ENCODE data around the gene TRHDE. TPM values are rescaled to one million over a fixed set of nuclear protein-coding genes. Genes with fewer than 3 reads are reported as not detected.

The TRHDE gene
- total and polyA plus RNA-seq, 2 donors (not counting 3 experiments of a cell fraction or from before 2014, with no cell fraction given) = not detected

GRCh38 chr12:72234886-72235285, 37.3 kb upstream of the TRHDE start:
- Histone ChIP-seq H3K27ac (ENCODE audit: insufficient read depth, low read depth, low read length) (no peak overlapping the region), H4K20me1 (replicated peaks; ENCODE audit: control insufficient read depth, extremely low read depth, insufficient read depth, low read length) (no peaks in the 10 kb centered on the region), H3K4me1 (ENCODE audit: control insufficient read depth, extremely low read depth, insufficient read depth, low read length) (no peaks in the 10 kb centered on the region), H3K9me3 (replicated peaks; ENCODE audit: control insufficient read depth, insufficient read depth, low read length) (no peaks in the 10 kb centered on the region), H3K36me3 (ENCODE audit: control insufficient read depth in 2 of 2, extremely low read depth in 1 of 2, insufficient read depth in 2 of 2, low read length in 2 of 2) (no peaks in the 10 kb centered on the region), H3K27me3 (ENCODE audit: control insufficient read depth in 2 of 2, insufficient read depth in 2 of 2, low read length in 2 of 2) (no peaks in the 10 kb centered on the region), H3K9me1 (replicated peaks; ENCODE audit: control insufficient read depth, extremely low read depth, insufficient read depth, low read length) (no peaks in the 10 kb centered on the region), H2AFZ (ENCODE audit: low read depth, low read length) (no peak overlapping the region), H3K4me3 (replicated peaks in 1 of 3; ENCODE audit: insufficient read depth in 1 of 3, low read depth in 1 of 3, low read length in 3 of 3) (no peak overlapping the region), H3K4me2 (ENCODE audit: insufficient read depth, low read length) (no peak overlapping the region), H3K79me2 (ENCODE audit: control insufficient read depth, insufficient read depth, low read length) (no peaks in the 10 kb centered on the region), H3K9ac (replicated peaks; ENCODE audit: extremely low read depth, insufficient read depth, low read length) (no peak overlapping the region)
- FAIRE-seq (no peak), DNase-seq (ENCODE audit: low read depth, low spot score) (no peak)
- ChIA-PET CTCF (no interaction called here), POLR2A (no interaction called here)
- TF ChIP-seq EZH2 (IDR thresholded peaks at IDR 0.05; ENCODE audit: borderline replicate concordance, low read depth, low read length, severe bottlenecking) (no peak), JUN (IDR thresholded peaks at IDR 0.05; ENCODE audit: borderline replicate concordance, insufficient read depth, insufficient read length, low read depth) (no peak), POLR2AphosphoS5 (IDR thresholded peaks at IDR 0.05; ENCODE audit: insufficient read depth, low read depth, low read length) (no peak), FOS (IDR thresholded peaks at IDR 0.05; ENCODE audit: borderline replicate concordance, insufficient read depth, low read length) (no peak), GATA2 (IDR thresholded peaks at IDR 0.05; ENCODE audit: insufficient read depth, insufficient read length, low read depth, low read length) (no peak), POLR2A (IDR thresholded peaks at IDR 0.05; ENCODE audit: low read depth, low read length) (no peak), MYC (IDR thresholded peaks at IDR 0.05; ENCODE audit: low read depth, low read length) (no peak), MAX (IDR thresholded peaks at IDR 0.05; ENCODE audit: insufficient read depth, insufficient read length) (no peak)
- dilution Hi-C loops (cut with MboI; ENCODE audit: extremely low pct_ligation_motif_present, low sequenced_read_pairs) = no loop called here
- intact Hi-C loops (cut with micrococcal nuclease) = no loop called here
- no TSS peak for BruUV-seq (replicated peaks)

GRCh38 chr12:72236071-72236705, 36.0 kb upstream of the TRHDE start:
- dilution Hi-C loops (cut with MboI; ENCODE audit: extremely low pct_ligation_motif_present, low sequenced_read_pairs) = no loop called here

More at GRCh38 chr12:72236071-72236705, 36.0 kb upstream of the TRHDE start:
- H3K9ac ChIP-seq (replicated peaks; ENCODE audit: extremely low read depth, insufficient read depth, low read length) = no peak overlapping the region
- H3K4me3 ChIP-seq (replicated peaks in 1 of 3; ENCODE audit: insufficient read depth in 1 of 3, low read depth in 1 of 3, low read length in 3 of 3) = no peak overlapping the region
- ChIA-PET POLR2A (no interaction called here), CTCF (no interaction called here)
- H3K27ac ChIP-seq (ENCODE audit: insufficient read depth, low read depth, low read length) = no peak overlapping the region
- H3K4me2 ChIP-seq (ENCODE audit: insufficient read depth, low read length) = no peak overlapping the region
- DNase-seq (ENCODE audit: low read depth, low spot score) = no peak
- FAIRE-seq = no peak
- H3K9me3 ChIP-seq (replicated peaks; ENCODE audit: control insufficient read depth, insufficient read depth, low read length) = no peaks in the 10 kb centered on the region
- no peaks in the 10 kb centered on the region for H4K20me1 ChIP-seq (replicated peaks; ENCODE audit: control insufficient read depth, extremely low read depth, insufficient read depth, low read length)
- intact Hi-C loops (cut with micrococcal nuclease) = no loop called here
- H2AFZ ChIP-seq (ENCODE audit: low read depth, low read length) = no peak overlapping the region
- no peaks in the 10 kb centered on the region for H3K79me2 ChIP-seq (ENCODE audit: control insufficient read depth, insufficient read depth, low read length)
- no TSS peak for BruUV-seq (replicated peaks)
- H3K36me3 ChIP-seq (ENCODE audit: control insufficient read depth in 2 of 2, extremely low read depth in 1 of 2, insufficient read depth in 2 of 2, low read length in 2 of 2) = no peaks in the 10 kb centered on the region
- no peaks in the 10 kb centered on the region for H3K9me1 ChIP-seq (replicated peaks; ENCODE audit: control insufficient read depth, extremely low read depth, insufficient read depth, low read length)
- TF ChIP-seq MAX (IDR thresholded peaks at IDR 0.05; ENCODE audit: insufficient read depth, insufficient read length) = no peak
- no peak for TF ChIP-seq POLR2A (IDR thresholded peaks at IDR 0.05; ENCODE audit: low read depth, low read length)
- TF ChIP-seq JUN (IDR thresholded peaks at IDR 0.05; ENCODE audit: borderline replicate concordance, insufficient read depth, insufficient read length, low read depth) = no peak
- no peak for TF ChIP-seq FOS (IDR thresholded peaks at IDR 0.05; ENCODE audit: borderline replicate concordance, insufficient read depth, low read length)
- TF ChIP-seq POLR2AphosphoS5 (IDR thresholded peaks at IDR 0.05; ENCODE audit: insufficient read depth, low read depth, low read length) = no peak
- TF ChIP-seq EZH2 (IDR thresholded peaks at IDR 0.05; ENCODE audit: borderline replicate concordance, low read depth, low read length, severe bottlenecking) = no peak
- no peak for TF ChIP-seq CTCF (IDR thresholded peaks at IDR 0.05; ENCODE audit: extremely low read depth in 1 of 2, insufficient read depth in 1 of 2, low read depth in 1 of 2, low read length in 2 of 2)
- TF ChIP-seq MYC (IDR thresholded peaks at IDR 0.05; ENCODE audit: low read depth, low read length) = no peak
- TF ChIP-seq GATA2 (IDR thresholded peaks at IDR 0.05; ENCODE audit: insufficient read depth, insufficient read length, low read depth, low read length) = no peak
- no peaks in the 10 kb centered on the region for H3K4me1 ChIP-seq (ENCODE audit: control insufficient read depth, extremely low read depth, insufficient read depth, low read length)
- H3K27me3 ChIP-seq (ENCODE audit: control insufficient read depth in 2 of 2, insufficient read depth in 2 of 2, low read length in 2 of 2) = no peaks in the 10 kb centered on the region
